NCI-H1436 treated with DMSO at 0.1 percent for 48 hours (cell line): Measurements from ENCODE around the gene PAOX.
"Not testable (repeated sequence)": the region's sequence is repeated elsewhere in the genome, so short reads cannot be mapped to it uniquely, and the experiment has no call there.

Source experiments
- DNase-seq: peaks from one replicate; lab custom pipeline; 2025; lab: John Stamatoyannopoulos, UW

The PAOX gene

GRCh38 chr10:133364645-133365431 lies 14.2 kb upstream of the PAOX start:
- DNase-seq = peak; percentile 65

DNA sequence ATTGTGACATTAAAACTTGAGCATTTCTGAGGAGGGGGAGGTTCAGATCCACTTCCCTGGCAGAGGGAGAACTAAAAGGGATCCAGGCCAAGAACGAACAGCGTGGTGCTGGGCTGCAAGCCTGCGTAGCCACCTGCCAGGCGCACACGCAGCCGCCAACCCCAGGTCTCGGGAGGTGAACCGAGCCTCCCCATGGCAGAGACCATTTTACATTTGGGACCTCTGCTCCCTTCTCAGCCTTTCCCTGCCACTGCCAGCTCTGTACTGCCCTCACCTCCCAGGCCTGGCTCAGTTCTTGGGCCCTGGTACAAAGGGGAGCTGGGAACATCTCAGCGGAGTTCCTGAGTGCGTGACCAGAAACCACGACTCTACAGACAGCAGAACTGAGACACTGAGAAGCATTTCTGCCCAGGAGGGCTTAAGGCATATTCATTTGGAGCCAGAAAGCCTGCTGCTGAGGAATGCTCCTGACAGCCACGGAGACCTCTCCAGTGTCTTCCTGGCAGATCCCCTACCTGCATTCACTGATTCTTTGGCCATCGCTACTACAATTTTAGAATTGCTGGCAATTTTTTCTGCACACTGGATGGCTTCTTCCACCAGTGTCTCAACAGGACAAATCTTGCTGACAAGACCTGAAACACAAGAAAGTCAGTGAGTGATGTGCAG lies 13.5 kb upstream of the PAOX start:
- DNase-seq = no peak

DNA sequence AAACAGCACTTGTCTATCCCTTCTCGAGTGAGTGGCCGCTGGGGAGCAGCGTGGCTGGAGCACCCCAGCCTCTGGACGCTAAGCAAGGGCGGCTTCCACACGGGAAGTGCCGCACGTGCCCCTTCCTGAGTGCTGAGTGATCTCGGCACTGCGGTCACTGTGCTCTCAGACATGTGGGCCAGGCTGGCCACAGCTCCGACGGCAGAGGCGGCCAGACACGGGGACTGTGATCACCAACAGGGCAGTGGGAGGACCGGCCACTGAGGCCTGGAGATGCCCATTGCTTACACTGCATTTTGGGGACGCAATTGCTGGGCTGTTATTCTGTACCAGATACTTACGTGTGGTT lies 13.0 kb upstream of the PAOX start:
- no peak for DNase-seq

DNA sequence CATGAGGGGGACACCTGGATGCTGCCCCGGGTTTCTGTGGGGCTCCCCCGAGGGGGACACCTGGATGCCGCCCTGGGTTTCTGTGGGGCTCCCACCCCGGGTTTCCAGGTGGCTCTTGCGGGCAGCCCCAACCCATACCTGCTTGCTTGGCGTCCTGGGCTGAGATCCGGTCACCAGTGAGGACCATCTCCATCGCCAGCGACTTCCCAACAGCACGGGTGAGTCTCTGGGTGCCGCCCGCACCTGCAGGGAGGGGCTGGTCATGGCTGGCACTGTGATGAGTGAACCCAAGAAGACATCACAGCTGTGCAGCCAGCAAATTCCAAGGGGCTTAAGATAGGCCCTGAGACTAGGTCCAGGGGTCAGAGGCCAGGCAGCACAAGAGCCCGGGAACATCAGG lies 12.3 kb upstream of the PAOX start:
- DNase-seq = no peak

- not testable (repeated sequence) for DNase-seq
Measured at GRCh38 chr10:133367461-133367860, 11.6 kb upstream of the PAOX start.

DNA sequence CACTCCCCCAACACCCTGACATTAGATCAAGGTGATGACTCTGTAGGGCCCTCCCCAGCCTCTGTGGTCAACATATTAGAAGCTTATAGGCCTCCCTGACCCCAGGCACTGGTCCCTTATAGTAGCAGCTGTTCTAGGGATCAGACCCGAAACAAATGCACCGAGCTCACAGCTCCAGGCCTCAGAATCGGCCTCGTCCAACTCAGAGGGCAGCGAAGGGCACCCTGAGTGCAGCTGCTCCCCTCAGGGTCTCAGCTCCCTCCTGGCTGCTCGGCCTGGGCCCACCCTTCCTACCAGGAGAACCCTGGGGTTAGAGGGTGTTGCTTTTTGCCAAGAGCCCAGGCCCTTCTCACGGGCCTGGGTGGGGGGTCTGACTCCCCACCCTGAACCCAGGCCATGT lies 10.9 kb upstream of the PAOX start:
- DNase-seq = no peak

GRCh38 chr10:133370030-133370786 lies 8.9 kb upstream of the PAOX start:
- DNase-seq = no peak

DNA sequence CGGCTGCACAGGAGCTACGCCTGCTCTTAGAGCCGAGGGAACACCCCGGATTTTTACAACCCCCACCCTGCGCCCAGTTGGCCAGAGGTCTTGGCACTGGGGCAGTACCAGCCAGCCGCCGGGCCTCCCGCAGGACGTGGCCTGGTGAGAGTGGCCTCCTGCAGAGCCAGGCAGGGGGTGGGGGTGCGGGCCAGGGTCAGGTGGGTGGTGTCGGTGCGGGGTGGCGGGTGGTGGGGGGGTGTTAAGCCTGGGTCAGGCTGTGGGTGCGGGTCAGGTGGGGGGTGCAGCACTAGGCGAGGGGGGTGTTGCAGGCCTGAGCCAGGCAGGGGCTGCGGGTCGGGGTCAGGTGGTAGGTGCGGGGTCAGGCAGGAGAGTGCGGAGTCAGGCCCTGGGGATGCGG lies 6.6 kb upstream of the PAOX start:
- DNase-seq = no peak

DNA sequence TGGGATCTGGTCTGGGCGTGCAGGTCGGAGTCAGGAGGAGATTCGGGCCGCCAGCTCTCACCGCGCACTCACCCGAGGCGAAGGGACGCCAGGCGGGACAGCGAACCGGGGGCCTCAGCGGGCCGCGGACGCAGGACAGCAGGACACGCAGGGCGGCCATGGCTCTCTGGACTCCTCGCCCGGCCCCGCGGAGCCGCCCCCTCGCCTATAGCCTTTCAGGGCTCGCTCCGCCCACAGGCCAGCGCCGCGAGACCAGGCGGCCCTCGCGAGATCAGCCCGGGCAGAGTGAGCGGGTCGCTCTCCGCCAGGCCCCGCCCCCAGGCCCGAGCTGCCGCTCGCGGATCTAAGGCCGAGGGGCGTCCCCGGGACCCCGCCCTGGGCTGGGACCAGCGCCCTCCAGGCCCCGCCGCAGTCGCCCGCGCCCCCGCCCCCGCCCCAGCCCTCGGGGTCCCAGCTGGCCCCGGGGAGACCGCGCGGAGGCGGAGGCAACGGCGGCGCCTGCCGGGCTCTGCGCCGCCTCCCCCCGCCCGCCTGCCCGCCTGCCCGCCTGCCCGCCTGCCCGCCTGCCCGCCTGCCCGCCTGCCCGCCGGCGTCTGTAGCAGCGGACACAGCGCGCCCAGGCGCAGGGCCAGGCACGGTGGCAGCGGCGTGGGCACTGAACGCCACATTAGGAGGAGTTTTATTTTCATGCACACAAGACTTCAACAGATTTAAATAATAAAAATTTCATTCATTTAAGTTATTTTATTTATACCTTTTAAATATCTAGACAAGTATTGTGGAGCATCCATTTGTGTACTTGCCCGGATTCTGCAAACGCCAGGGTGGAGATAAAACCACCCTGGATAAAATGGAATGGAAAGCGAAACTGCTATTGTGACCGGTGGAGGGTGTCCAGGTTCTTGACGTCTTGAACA lies 5.6 kb upstream of the PAOX start, which contains the start of gene ECHS1:
ECHS1 (minus strand) TSS at position 181 of the 917 bp plus-strand sequence; CDS start at position 160, 21 bp downstream.
- peak; percentile 73 for DNase-seq

- no peak for DNase-seq
Measured at GRCh38 chr10:133375357-133376115, 3.5 kb upstream of the PAOX start.

DNA sequence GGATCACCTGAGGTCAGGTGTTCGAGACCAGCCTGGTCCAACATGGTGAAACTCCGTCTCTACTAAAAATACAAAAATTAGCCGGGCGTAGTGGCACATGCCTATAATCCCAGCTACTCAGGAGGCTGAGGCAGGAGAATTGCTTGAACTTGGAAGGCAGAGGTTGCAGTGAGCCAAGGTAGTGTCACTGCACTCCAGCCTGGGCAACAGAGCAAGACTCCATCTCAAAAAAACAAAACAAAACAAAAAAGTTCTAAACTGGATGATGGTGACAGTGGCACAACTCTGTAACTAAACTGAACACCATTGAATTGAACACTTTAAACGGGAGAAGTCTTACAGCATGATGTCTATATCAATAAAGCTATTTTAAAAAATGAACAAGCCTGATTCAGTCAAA lies 2.9 kb upstream of the PAOX start:
- not testable (repeated sequence) for DNase-seq

- no peak for DNase-seq
Measured at GRCh38 chr10:133377025-133377817, 1.8 kb upstream of the PAOX start.

DNA sequence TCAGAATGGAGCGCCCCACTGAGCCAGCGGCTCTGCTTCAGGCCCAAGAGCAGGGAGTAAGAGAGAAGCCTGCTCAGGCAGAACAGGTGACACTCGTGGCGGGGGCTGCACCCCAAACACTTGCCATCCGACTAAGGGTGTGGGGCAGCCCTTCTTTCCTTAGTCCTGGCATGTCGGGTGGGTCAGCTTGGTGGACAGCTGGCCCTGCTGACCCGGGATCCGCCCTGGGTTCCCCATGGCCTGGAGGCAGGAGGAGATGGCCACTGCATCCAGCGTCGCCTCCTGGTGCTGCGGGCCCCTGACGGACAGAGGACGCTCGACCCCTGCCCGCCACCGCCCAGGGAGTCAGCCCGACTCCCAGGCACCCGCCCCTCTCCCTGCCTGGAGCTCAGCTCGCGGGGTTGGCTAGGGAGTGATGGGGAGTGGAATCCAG lies 1.2 kb upstream of the PAOX start:
- DNase-seq = no peak

DNA sequence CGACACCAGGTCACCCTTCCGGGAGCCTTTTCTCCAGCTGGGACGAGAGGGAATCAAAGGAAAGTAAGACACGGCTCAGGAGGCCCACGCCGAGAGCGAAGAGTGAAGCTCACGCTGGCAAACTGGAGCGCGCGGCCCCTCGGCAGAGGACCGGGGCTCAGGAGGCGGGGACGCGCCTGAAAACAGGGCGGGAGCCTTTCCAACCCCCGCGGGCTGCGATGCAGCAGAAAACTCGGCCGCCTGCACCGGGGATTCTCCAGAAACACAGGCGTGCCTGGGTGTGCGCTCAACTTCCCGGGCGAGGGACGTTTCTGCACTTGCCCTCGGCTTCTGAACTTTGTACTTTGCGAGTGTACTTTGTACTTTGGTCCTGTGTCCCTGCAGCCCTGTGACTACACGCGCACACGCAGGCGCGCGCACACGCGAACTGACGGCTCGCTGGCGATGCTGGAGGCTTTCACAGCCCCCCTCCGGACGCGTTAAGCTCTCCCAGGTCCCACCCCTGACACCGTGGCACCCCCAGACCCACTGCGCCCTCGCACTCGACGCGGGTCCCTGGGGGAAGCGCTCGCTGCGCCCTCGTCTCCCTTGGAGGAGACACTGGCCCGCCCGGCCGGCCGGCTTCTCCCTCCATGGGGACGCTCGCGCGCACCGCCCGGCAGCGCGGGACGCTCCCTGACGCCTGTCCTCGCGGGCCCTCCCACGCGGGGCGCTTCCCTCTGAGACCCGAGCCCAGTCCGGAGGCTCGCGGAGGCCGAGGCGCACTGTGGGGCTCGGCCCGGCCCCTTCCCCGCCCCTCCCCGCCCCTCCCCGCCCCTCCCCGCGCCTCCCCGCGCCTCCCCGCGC lies 588 bp upstream of the PAOX start:
- peak; percentile 29 for DNase-seq

DNA sequence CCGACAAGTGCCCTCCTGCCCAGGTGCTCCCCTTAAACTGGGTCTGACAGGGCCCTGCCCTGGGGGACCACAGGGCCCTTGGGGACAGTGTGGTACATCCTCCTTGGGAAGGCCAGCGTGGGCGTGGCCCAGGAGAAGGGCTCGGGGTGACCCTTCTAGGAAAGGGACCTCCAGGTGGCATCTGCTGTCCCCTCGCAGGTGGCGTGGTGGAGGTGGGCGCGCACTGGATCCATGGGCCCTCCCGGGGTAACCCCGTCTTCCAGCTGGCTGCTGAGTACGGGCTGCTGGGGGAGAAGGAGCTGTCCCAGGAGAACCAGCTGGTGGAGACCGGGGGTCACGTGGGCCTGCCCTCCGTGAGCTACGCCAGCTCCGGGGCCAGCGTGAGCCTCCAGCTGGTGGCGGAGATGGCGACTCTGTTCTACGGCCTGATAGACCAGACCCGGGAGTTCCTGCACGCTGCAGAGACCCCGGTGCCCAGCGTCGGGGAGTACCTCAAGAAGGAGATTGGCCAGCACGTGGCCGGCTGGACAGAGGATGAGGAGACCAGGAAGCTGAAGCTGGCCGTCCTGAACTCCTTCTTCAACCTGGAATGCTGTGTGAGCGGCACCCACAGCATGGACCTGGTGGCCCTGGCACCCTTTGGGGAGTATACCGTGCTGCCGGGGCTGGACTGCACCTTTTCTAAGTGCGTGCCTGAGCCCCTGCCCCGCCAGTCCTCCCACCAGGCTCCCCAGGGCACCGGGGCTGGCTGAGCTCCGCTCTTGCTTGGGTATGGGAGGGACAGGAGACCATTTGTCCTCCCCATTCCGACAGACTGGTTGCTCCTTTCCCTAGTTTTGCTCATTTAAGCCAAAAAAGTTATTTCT lies 972 bp downstream of the PAOX start:
- DNase-seq = no peak

GRCh38 chr10:133381036-133381435 lies 2.0 kb downstream of the PAOX start:
- DNase-seq = no peak

- DNase-seq = no peak
Measured at GRCh38 chr10:133383551-133383950, 4.5 kb downstream of the PAOX start.

DNA sequence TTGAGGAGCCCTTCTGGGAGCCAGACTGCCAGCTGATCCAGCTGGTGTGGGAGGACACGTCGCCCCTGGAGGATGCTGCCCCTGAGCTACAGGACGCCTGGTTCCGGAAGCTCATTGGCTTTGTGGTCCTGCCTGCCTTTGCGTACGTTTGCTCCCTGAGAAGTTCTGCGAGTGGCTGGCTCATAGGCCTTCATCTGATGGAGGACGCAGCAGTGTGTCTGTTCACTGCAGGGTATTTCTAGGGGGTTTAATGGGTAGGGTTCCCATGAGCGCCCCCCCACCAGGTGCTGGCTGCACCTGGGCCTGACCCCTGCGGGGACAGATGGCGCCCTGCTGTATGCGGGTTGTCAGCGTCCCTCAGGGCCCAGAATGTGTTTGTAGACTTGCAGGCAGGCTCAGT lies 5.0 kb downstream of the PAOX start:
- no peak for DNase-seq
